Uterus (tissue), 4 donors: Measurements from ENCODE around the gene ZDHHC3. TPM values are rescaled to one million over a fixed set of nuclear protein-coding genes. Genes with fewer than 3 reads are reported as not detected.
"Not testable (repeated sequence)": the region's sequence is repeated elsewhere in the genome, so short reads cannot be mapped to it uniquely, and the experiment has no call there.

Source experiments
- DNase-seq, 2 donors: peaks; one replicate each; pipeline ENCODE4 v3.0.0-alpha.2; 2019 to 2020
- H3K27ac ChIP-seq, 2 donors: fragments of 200-600 bp; sonication (generic); 1 replicate in 1 of 2; 2 replicates in 1 of 2; pipeline ENCODE4 v1.5.1; 2016 to 2018
- H3K27me3 ChIP-seq, 2 donors: fragments of 200-600 bp; sonication (generic); one replicate each; pipeline ENCODE4 v1.5.1; 2018 to 2019; ENCODE audit warnings: control low read depth in 1 of 2
- H3K36me3 ChIP-seq, 2 donors: fragments of 200-600 bp; sonication (generic); one replicate each; pipeline ENCODE4 v1.5.1; 2019; ENCODE audit warnings: control low read depth in 1 of 2
- H3K4me1 ChIP-seq, 2 donors: fragments of 200-600 bp; sonication (generic); one replicate each; pipeline ENCODE4 v1.5.1; 2018 to 2019; ENCODE audit warnings: control low read depth in 1 of 2
- H3K4me3 ChIP-seq, 2 donors: fragments of 200-600 bp; sonication (generic); 1 replicate in 1 of 2; 2 replicates in 1 of 2; pipeline ENCODE4 v1.5.1; 2018 to 2019; ENCODE audit warnings: mild to moderate bottlenecking in 1 of 2
- H3K9me3 ChIP-seq, 2 donors: fragments of 200-600 bp; sonication (generic); one replicate each; pipeline ENCODE4 v1.5.1; 2019; ENCODE audit warnings: control low read depth in 1 of 2
- POLR2A ChIP-seq, 2 donors: fragments of 450-650 bp; IDR thresholded peaks; one replicate each; pipeline ENCODE4 v1.6.1; 2016; ENCODE audit warnings: antibody characterized with exemption in 2 of 2, mild to moderate bottlenecking in 1 of 2, moderate library complexity in 1 of 2
- intact Hi-C: fragments of 100-400 bp; cut with DNase I; formaldehyde crosslinking; loops from one replicate; pipeline ENCODE4 v1.15.1; 2023; ENCODE audit warnings: low total_unique reads
- total RNA-seq, 4 donors: library from RNA; depleted of rRNA in 3 of 4; stranded (reverse); fragments of >200 nt in 3 of 4; gene quantifications; one replicate each; pipeline versions ENCODE4 v1.1.0 to v1.2.4, GENCODE V29; 2014 to 2023
- TF ChIP-seq, protein P1 (sequence below), 4 experiments: fragments of 200-600 bp in 2 of 4; fragments of 450-650 bp in 2 of 4; sonication (generic) in 2 of 4; IDR thresholded peaks; one replicate each; pipeline ENCODE4 v1.5.1; 2016 to 2019; ENCODE audit warnings: antibody characterized with exemption in 4 of 4, mild to moderate bottlenecking in 2 of 4, moderate library complexity in 1 of 4
- donor health status: DM: yes; HTN: yes; CAD: no.

Gene ZDHHC3
- total RNA-seq, 4 donors from 2014 or later: 29.7 to 76.2 (median 56.2) TPM

DNA sequence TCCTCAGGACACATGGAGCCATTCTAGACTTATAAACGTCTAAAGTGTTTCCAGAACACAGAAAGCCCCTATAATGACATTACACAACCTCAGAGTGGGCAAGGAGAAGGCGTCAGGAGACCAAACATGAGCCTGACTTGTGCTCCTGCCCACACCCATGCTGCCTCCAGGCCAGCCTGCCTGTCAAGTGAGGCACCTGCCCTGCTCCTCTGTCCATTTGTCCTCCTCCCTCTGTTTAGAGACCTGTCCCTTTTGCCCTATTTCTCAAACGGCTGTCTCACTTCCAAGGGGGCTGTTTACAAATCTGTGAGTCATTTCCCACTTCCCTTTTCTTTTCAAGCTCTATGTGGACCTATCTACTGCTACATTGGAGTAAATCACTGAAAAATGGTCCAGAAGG lies 21.0 kb downstream of the ZDHHC3 start:
- H3K9me3 ChIP-seq: no peaks in the 10 kb centered on the region
- no peaks in the 10 kb centered on the region for H3K27me3 ChIP-seq
- intact Hi-C loops: no loop called here
- DNase-seq: no peak
- H3K36me3 ChIP-seq: no peaks in the 10 kb centered on the region
- no peaks in the 10 kb centered on the region for H3K4me1 ChIP-seq
- no peak overlapping the region for H3K27ac ChIP-seq
- TF ChIP-seq, protein P1, sequence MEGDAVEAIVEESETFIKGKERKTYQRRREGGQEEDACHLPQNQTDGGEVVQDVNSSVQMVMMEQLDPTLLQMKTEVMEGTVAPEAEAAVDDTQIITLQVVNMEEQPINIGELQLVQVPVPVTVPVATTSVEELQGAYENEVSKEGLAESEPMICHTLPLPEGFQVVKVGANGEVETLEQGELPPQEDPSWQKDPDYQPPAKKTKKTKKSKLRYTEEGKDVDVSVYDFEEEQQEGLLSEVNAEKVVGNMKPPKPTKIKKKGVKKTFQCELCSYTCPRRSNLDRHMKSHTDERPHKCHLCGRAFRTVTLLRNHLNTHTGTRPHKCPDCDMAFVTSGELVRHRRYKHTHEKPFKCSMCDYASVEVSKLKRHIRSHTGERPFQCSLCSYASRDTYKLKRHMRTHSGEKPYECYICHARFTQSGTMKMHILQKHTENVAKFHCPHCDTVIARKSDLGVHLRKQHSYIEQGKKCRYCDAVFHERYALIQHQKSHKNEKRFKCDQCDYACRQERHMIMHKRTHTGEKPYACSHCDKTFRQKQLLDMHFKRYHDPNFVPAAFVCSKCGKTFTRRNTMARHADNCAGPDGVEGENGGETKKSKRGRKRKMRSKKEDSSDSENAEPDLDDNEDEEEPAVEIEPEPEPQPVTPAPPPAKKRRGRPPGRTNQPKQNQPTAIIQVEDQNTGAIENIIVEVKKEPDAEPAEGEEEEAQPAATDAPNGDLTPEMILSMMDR (IDR thresholded peaks at IDR 0.05): no peak
- TF ChIP-seq POLR2A (IDR thresholded peaks at IDR 0.05): no peak
- H3K4me3 ChIP-seq: no peak overlapping the region

DNA sequence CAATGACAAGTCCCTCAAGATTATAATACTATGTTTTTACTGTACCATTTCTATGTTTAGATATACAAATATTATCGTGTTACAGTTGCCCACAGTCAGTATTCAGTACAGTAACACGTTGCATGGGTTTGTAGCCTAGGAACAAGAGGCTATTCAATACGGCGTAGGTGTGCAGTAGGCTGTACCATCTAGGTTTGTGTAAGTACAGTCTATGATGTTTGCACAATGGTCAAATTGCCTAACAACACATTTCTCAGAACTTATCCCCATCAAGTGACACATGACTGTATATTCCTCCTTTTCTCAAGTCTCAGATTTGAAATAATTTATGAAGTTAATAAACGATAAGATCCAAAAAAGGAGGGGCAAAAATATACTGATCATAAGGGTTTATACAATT lies 21.7 kb downstream of the ZDHHC3 start:
- no peak for TF ChIP-seq POLR2A (IDR thresholded peaks at IDR 0.05)
- TF ChIP-seq, protein P1 (IDR thresholded peaks at IDR 0.05): no peak
- H3K27me3 ChIP-seq: no peaks in the 10 kb centered on the region
- no peak overlapping the region for H3K4me3 ChIP-seq
- H3K4me1 ChIP-seq: no peaks in the 10 kb centered on the region
- intact Hi-C loops: no loop called here
- H3K27ac ChIP-seq: no peak overlapping the region
- H3K36me3 ChIP-seq: no peaks in the 10 kb centered on the region
- DNase-seq: no peak
- no peaks in the 10 kb centered on the region for H3K9me3 ChIP-seq

DNA sequence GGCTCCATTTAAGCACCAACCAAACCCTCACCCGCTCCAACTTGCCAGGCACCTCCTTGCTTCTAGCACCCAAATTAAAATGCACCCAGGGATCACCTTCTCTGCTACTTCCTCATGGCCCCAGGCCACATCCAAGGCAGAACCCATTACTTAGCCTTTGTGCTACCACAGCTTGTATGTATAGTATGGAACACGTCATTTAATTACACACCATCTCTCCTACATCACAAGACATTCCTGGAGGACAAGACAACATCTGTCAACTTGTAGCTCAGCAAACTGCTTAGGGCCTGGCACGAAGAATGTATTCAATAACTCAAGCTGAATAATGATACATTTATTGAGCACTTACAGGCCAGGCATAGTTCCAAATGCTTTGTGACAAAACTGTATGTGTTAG lies 23.3 kb downstream of the ZDHHC3 start:
- DNase-seq: no peak

DNA sequence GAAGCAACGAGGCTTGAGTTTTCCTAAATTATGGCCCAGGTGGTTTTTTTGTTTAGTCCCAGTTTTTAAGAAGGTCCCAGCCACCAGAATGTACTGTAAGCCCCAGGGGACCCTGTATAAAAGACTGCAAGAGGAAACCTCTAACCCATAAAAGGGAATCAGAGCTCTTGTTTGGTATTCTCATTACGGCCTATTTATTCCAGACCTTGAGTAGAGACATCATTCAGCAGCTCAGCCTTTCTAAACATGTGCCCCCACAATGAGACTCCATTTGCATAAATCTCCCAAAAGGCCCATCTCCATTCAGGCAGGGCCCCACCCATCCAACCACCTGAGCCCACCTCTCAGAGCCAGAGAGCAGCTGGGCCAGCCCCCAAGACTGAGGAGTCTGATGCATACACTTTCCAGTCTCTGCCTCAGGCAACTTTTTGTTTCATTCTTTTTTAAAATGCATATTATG lies 25.7 kb downstream of the ZDHHC3 start:
- DNase-seq: no peak
- TF ChIP-seq POLR2A (IDR thresholded peaks at IDR 0.05): no peak
- TF ChIP-seq, protein P1 (IDR thresholded peaks at IDR 0.05): no peak
- H3K4me3 ChIP-seq: no peak overlapping the region
- no peaks in the 10 kb centered on the region for H3K9me3 ChIP-seq
- no peaks in the 10 kb centered on the region for H3K4me1 ChIP-seq
- no peak overlapping the region for H3K27ac ChIP-seq
- no peaks in the 10 kb centered on the region for H3K36me3 ChIP-seq
- intact Hi-C loops: no loop called here
- no peaks in the 10 kb centered on the region for H3K27me3 ChIP-seq

More for the DNA sequence above, 23.3 kb downstream of the ZDHHC3 start:
- intact Hi-C loops: no loop called here
- no peaks in the 10 kb centered on the region for H3K36me3 ChIP-seq
- H3K27ac ChIP-seq: no peak overlapping the region
- no peaks in the 10 kb centered on the region for H3K9me3 ChIP-seq
- TF ChIP-seq, protein P1 (IDR thresholded peaks at IDR 0.05): no peak
- TF ChIP-seq POLR2A (IDR thresholded peaks at IDR 0.05): no peak
- H3K27me3 ChIP-seq: no peaks in the 10 kb centered on the region
- H3K4me1 ChIP-seq: no peaks in the 10 kb centered on the region
- H3K4me3 ChIP-seq: no peak overlapping the region

DNA sequence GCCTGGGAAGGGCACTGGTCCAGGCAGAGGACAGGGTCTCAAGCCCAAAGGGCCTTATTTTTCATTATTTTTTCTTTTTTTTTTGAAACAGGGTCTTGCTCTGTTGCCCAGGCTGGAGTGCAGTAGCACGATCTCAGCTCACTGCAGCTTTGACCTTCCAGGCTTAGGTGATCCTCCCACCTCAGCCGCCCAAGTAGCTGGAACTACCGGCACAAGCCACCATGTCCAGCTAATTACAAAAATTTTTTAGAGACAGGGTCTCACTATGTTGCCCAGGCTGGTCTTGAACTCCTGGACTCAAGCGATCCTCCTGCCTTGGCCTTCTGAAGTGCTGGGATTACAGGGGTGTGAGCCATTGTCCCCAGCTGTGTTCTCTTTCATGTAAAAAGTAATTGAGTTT lies 26.2 kb downstream of the ZDHHC3 start:
- DNase-seq, H3K4me1 ChIP-seq, intact Hi-C loops, H3K9me3 ChIP-seq, H3K36me3 ChIP-seq, H3K27me3 ChIP-seq, H3K27ac ChIP-seq, H3K4me3 ChIP-seq: not testable (repeated sequence)

DNA sequence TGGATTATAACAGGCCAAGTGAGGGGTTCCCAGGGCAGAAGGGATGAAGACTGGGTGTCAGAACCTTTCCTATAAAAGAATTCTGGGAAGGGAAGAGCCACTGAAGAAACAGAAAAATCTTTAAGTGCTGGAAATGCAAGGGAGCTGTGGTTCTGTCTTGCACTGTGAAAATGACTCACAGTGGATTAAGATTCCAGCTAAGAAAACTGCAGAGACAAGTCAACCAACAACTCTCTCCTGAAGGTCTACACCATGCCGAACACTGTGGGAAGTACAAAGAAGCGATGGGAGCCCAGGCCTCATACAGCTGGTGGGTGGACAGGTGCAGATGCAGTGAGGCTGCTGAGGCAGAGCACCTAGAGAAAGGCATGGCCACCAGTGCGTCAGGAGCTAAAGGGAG lies 27.7 kb downstream of the ZDHHC3 start:
- H3K36me3 ChIP-seq: no peaks in the 10 kb centered on the region
- H3K4me3 ChIP-seq: no peak overlapping the region
- no peaks in the 10 kb centered on the region for H3K4me1 ChIP-seq
- TF ChIP-seq, protein P1 (IDR thresholded peaks at IDR 0.05): no peak
- TF ChIP-seq POLR2A (IDR thresholded peaks at IDR 0.05): no peak
- no peaks in the 10 kb centered on the region for H3K9me3 ChIP-seq
- no peaks in the 10 kb centered on the region for H3K27me3 ChIP-seq
- DNase-seq: no peak
- H3K27ac ChIP-seq: no peak overlapping the region
- intact Hi-C loops: no loop called here
